GM19240 (cell line): ENCODE data around the gene USP12.
"Not testable (repeated sequence)": the region's sequence is repeated elsewhere in the genome, so short reads cannot be mapped to it uniquely, and the experiment has no call there.

Source experiments
- DNase-seq: peaks from one replicate; pipeline ENCODE4 v3.0.0; 2011; ENCODE audit warnings: low spot score; ENCODE audit not compliant: insufficient read length

The USP12 gene, protein sequence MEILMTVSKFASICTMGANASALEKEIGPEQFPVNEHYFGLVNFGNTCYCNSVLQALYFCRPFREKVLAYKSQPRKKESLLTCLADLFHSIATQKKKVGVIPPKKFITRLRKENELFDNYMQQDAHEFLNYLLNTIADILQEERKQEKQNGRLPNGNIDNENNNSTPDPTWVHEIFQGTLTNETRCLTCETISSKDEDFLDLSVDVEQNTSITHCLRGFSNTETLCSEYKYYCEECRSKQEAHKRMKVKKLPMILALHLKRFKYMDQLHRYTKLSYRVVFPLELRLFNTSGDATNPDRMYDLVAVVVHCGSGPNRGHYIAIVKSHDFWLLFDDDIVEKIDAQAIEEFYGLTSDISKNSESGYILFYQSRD

DNA sequence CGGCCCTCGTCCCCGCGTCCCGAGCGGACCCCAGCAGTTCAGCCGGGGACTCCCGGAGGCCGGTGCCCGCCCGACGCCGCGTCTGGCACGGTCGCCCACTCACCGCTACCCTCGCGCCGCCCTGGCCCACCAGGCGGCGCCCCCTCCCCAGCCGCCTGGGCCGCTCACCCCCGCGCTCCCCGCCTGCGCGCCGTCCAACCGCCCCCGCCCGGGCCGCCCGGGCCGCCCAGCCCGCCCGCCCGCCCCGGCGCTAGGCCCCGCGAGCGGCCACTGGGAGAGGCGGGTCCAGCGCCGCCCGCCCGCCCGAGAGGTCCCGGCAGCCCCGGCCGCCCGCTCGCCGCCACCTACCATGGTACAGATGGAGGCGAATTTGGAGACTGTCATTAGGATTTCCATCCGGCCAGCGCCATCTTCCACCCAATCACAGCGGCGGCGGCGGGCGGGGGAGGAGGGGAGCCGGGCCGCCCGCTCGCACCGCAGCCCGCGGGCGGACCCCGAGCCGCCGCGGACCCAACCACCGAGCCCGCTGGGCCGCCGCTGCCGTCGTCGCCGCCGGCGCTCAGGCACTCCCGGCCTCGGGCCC lies at the start of gene USP12:
Gene USP12 (minus strand): TSS at position 568 of the 583 bp plus-strand sequence. CDS start 172 bp downstream, at position 396.
- no peak for DNase-seq

DNA sequence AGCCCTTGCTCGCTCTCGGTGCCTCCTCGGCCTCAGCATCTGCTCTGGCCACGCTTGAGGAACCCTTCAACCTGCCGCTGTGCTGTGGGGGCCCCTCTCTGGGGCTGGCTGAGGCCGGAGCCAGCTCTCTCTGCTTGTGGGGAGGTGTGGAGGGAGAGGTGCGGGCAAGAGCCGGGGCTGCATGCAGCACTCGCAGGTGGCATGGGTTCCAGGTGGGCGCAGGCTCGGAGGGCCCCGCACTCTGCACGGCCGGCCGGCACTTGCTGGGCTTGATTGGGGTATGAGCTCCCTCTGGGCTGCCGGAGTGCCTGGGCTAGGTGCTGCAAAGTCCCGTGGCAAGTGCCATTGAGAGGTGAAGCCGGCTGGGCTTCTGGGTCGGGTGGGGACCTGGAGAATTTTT lies 48.0 kb upstream of the USP12 start:
- no peak for DNase-seq

DNA sequence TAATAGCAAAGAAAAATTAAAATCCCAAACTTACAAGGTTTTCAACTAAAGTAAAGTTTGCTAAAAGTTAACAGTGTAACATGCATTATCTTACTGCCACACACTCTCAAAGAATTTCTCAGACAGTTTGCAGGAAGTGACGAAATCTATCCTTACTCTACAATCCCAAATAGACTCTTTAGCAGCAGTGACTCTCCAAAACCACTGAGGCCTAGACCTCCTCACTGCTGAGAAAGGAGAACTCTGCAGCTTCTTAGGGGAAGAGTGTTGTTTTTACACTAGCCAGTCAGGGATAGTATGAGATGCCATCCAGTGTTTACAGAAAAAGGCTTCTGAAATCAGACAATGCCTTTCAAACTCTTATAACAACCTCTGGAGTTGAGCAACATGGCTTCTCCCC lies 47.2 kb upstream of the USP12 start:
- not testable (repeated sequence) for DNase-seq

DNA sequence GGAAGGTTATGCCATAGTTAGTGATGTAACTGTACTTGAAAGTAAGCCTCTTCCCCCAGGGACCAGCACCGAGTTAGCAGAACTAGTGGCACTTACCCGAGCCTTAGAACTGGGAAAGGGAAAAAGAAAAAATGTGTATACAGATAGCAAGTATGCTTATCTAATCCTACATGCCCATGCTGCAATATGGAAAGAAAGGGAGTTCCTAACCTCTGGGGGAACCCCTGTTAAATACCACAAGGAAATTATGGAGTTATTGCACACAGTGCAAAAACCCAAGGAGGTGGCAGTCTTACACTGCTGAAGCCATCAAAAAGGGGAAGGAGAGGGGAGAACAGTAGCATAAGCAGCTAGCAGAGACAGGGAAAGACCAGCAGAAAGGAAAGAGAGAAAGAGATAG lies 46.2 kb upstream of the USP12 start:
- not testable (repeated sequence) for DNase-seq

DNA sequence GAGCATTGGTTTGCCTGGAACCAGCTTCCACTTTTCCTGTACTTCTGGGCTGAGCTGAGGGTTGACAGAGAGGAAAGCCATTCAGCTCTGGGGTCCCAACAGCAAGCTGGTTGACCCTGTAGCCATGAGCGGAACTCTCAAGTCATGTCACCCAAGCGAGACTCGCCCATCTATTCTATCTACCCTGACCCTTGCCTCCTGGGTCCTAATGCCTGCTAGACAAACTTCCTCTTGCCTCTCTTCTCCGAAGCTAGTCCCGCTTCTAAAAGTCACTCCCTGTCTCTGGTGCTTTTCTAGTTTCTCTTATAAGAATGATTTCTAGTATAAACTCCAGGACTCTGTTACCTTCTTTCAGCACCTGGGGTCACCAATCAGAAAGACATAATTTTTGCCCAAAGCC lies 41.8 kb upstream of the USP12 start:
- DNase-seq: not testable (repeated sequence)

DNA sequence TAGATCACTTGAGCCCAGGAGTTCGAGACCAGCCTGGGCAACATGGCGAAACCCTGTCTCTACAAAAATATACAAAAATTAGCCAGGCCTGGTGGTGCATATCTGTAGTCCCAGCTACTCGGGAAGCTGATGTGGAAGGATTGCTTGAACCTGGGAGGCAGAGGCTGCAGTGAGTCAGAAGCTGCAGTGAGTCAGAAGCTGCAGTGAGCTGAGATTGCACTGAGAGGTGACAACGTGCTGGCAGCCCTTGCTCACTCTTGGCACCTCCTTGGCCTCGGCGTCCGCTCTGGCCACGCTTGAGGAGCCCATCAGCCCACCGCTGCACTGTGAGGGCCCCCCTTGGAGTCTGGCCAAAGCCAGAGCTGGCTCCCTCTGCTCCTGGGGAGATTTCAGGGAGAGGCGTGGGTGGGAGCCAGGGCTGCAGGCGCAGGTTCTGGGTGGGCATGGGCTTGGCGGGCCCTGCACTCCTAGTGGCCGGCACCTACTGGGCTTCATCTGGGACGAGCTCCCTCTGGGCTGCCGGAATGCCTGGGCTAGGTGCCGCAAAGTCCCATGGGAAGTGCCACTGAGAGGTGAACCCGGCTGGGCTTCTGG lies 40.3 kb upstream of the USP12 start:
- DNase-seq: no peak

DNA sequence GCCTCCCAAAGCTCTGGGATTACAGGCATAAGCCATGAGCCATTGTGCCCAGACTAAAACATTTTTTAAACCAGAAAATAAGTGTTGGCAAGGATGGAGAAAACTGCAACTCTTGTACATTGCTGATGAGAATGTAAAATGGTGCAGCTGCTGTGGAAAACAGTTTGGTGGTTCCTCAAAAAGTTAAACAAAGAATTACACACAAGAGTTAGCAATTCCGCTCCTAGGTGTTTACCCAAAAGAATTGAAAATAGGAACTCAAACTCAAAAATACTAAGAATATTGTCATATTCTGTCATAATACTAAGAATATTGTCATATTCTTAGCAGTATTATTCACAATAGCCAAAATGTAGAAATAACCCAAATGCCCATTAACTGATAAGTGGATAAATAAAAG lies 39.7 kb upstream of the USP12 start:
- DNase-seq: no peak

DNA sequence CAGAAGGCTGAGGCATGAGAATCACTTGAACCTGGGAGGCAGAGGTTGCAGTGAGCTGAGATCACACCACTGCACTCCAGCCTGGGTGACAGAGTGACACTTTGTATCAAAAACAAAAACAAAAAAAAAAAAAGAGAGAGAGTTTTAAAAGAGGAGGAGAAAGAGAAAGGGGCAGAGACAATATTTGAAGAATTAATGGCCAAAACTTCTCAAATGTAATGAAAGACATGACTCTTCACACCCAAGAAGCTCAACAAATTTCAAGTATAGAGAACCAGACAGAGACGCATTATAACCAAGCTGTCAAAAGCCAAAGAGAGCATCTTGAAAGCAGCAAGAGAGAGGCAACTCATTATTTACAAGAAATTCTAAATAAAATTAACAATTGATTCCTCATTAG lies 36.9 kb upstream of the USP12 start:
- DNase-seq: no peak

DNA sequence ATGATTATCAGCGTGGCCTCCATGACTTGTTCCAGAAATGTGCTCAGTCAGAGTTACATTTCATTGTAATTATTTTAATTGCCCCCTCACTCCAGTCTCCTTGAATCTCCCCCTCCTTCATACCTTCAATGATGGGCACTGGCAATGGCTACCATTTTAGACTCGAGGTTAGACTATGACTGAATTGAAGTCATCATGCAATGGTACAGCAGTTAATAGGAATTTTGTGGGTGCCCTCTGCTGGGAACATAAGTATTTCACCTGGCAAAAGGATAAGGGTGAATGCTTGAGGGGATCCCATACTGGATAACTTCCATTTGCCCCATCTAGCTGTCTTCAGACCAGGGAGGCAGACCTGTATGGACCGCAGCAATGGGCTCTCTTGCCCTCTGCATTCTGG lies 32.2 kb upstream of the USP12 start:
- DNase-seq: no peak

DNA sequence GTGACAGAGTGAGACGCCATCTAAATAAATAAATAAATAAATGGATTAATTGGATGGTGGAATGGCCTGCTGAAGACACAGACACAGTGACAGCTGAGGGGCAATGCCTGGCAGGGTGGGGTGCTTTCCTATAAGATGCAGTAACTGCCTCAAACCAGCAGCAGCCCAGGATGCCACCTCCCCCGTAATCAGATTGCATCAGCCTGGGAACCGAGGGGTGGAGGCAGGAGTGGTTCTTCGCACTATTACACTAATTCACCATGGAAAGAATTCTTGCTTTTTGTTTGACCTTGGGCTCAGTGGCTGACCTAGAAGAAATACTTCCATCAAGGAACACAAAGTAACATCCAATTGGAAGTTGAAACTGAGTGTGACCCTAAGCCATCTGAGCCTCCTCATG lies 31.6 kb upstream of the USP12 start:
- no peak for DNase-seq

DNA sequence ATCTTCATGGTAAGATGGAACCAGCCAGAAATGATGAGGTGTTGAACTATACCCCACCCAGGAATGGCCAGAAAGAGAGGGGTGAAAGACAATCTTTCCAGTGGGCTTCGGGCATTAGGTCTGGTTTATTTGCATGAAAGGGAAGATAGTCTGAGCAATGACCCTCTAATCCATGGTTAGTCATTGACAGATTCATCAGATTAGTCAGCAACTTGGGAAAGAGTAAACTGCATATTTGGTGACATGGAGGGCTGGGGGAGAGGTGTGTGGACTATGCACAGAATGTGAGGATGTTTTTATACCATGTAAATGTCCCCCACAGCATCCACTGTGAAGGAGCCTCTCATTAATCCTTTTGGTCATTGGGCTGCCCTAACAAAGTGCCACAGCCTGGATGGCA lies 30.1 kb upstream of the USP12 start:
- no peak for DNase-seq

DNA sequence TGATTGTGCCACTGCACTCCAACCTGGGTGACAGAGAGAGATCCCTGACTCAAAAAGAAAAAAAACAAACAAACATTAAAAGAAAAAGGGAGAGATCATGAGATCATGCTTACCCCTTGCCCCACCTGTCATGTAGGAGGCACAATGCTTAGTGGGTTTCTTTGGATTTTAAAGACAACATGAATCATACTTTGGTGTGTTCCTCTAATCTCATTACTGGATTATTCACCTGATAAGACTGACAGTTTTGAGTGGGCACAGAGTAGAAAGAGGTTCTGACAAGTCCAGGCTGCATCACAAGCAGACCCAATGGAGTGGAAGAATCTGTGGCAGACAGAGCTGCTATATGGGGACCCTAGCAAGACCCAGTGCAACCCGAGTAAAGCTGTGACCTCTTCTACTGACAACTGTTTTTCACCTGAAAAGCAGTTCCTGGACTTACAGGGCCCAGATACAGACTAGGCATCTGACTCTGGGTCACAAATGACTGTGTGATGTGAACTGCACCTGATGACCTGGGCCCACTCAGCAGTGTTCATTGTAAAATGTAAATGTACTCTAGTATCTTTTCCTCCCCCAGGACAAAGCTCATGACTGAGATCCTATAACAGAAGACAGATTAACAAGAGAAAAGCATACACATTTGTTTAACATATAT lies 28.9 kb upstream of the USP12 start:
- DNase-seq: no peak

DNA sequence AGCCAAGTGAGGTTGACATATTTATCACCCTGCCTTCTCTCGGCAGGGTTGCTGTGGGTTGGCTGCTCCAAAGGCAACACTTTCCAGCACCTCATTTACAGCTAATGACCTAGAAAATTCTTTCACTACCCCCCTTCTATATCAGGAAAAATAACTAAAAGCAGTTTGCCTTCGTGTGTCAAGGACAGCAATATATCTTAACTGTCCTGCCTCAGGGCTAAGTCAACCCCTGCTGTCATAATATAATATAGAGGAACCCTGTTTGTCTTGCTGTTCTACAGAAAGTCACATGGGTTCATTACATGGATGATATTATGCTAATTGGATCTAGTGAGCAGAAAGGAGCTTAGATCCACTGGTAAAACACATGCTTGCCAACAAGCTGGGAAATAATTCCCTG lies 28.1 kb upstream of the USP12 start:
- no peak for DNase-seq

DNA sequence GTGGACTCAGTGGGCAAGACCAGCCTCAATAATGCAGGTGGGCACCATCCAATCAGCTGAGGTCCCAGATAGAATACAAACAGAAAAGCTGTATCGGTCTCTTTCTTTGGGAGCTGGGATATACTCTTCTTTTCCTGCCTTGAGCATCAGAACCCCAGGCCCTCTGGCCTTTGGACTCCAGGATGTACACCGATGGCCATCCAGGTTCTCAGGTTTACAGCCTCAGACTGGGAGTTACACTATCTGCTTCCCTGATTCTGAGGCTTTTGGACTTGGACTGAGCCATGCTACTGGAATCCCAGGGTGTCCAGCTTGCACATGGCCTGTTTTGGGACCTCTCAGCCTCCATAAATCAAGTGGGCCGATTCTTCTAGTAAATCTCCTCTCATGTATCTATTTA lies 27.6 kb upstream of the USP12 start:
- no peak for DNase-seq

DNA sequence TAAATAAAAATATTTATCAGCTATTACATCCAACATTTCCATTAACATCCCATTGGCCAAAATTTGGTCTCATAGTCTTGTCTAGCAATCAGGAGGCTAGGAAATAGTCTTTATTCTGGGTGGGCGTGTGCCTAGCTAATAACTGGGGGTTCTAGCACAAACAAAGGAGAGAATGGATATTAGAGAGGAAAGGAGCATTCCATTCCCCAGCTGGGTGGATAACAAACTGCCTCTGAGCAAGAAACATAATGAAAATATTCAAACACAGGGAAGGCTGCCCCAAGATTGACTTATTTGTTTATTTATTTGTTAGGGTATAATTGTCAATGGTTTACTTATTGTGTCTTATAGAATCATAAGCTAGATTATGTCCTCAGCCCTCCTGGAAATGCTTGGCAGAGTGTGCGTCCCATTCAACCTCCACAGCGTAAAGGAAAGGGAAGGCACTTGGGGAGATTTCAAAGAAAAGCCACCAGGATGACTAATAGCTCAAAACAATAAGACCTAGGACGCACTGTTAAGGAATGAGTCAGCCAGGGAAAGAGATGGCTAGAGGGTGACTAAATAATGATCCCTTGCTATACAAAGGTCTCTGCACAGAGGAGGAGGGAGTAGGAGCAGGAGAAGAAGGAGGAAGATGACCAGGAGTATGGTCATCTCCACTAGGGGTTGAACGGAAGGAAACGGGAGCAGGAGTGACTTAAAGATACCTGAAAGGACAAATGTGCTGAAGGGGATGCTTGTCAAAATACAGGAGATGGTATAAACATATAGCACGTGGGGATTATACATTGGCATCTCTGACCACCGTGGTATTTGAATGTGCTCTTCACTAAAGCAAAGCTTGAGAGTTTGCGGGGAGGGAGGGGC lies 23.5 kb upstream of the USP12 start:
- no peak for DNase-seq

DNA sequence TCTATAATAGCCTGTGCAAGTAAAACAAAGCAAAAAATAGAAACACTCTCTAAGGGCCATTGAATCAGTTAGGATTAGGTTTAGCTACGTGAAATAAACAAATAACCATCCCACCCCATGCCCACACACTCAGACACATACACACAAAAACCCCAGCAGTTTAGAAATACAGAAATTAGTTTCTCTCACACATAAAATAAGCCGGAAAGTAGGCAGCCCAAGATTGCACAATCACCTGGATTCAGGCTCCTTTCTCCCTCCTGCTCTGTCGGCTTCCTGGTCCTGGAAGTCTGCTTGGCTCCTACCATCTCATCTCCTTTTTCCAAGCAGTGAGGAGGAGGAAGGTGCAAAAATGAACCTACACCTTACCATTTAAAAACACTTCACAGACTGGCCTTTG lies 22.6 kb upstream of the USP12 start:
- DNase-seq: no peak

DNA sequence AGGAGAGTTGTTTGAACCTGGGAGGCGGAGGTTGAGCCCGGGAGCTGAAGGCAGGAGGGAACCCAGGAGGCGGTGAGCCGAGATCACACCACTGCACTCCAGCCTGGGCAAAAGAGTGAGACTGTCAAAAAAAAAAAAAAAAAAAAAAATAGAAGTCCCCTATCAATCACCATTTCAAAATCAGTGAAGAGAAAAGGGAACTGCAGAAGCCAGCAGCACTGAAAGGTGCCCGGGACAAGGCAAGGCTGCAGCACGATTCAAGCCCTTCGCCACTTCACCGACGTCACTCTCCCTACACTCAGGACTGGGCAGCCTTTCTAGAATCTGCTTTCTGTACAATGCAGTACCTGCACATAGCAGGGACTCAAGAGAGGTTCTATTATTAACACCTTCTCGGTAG lies 21.9 kb upstream of the USP12 start:
- no peak for DNase-seq

DNA sequence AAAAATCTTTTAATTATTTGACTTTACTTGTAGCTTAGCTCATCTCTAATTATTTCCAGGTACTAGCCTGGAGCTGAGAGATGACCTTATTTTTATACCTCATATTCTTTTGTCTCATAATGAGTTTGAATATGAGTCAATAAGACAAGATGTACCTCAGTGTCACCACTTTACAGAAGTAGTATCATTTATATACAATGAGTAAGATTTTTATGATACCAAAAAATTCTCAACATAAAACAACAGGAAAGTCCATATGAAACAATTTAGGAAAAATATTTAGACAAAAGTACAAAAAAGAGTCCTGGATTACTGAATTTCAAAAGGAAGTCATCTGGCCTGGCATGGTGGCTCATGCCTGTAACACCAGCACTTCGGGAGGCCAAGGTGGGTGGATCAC lies 21.4 kb upstream of the USP12 start:
- no peak for DNase-seq

DNA sequence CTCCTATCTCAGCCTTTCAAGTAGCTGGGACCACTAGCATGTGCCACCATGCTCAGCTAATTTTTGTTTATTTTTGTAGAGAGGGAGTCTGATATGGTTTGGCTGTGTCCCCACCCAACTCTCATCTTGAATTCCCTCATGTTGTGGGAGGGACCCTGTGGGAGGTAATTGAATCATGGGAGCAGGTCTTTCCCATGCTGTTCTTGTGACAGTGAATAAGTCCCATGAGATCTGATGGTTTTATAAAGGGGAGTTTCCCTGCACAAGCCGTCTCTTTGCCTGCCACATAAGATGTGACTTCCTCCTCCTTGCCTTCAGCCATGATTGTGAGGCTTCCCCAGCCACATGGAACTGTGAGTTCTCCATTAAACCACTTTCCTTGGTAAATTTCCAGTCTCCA lies 20.8 kb upstream of the USP12 start:
- DNase-seq: not testable (repeated sequence)

DNA sequence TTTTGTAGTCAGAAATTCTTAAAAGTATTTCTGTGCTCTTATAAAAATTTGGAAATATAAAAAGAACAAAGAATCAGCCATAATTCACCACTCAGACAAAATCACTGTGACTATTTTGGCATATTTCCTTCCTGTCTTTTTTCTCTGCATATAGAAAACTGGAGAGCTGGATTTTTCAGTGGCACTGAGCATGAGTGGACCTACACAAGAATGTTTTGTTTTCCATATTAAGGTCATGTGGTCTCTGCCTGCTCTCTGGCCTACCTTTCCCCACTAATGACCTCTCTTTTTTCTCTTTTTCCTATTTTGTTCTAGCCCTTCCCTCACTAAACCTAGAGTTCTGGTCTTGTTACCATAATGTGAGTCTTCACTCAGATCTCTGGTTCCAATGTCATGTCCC lies 17.6 kb upstream of the USP12 start:
- DNase-seq: no peak

DNA sequence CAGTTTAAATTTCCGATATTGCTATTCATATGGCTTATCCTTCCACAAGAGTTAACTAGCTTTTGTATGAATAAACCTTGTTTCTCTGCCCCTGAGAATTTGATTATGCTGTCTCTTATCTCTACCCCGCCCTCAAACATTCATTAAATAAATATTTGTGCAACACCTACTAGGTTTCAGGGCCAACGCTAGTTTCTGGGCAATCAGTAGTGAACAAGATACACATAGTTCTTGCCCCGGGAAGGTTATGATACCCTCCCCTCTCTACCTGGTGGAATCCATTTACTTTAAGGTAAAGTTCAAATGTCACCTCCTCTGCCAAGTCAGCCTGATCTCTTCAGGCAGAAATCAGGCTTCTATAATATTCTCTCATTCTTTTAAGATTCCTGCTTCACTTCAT lies 16.6 kb upstream of the USP12 start:
- no peak for DNase-seq
